Skeletal muscle tissue (tissue), 4 donors: ENCODE data around the gene LRIG1. TPM values are rescaled to one million over a fixed set of nuclear protein-coding genes. Genes with fewer than 3 reads are reported as not detected.
A peak's percentile ranks its signal among the peaks of the same experiment; 100 is the strongest.

Experiments used
- H3K27ac ChIP-seq: one replicate; pipeline ENCODE4 v1.7.0; 2013; ENCODE audit warnings: mild to moderate bottlenecking, low read depth, low read length, inconsistent platforms
- H3K27me3 ChIP-seq, 3 donors: one replicate each; pipeline ENCODE4 v1.7.0; 2013; ENCODE audit warnings: low read length in 3 of 3; ENCODE audit not compliant: control insufficient read depth in 3 of 3, insufficient read depth in 3 of 3
- H3K36me3 ChIP-seq, 3 donors: one replicate each; pipeline ENCODE4 v1.7.0; 2013; ENCODE audit warnings: low read length in 3 of 3; ENCODE audit not compliant: control insufficient read depth in 3 of 3, insufficient read depth in 3 of 3
- H3K4me1 ChIP-seq, 3 donors: one replicate each; pipeline ENCODE4 v1.7.0; 2013; ENCODE audit warnings: low read length in 3 of 3, mild to moderate bottlenecking in 3 of 3; ENCODE audit not compliant: control insufficient read depth in 3 of 3, insufficient read depth in 3 of 3
- H3K4me3 ChIP-seq, 3 donors: one replicate each; pipeline ENCODE4 v1.7.0; 2013; ENCODE audit warnings: low read length in 3 of 3
- H3K9ac ChIP-seq, 3 donors: one replicate each; pipeline ENCODE4 v1.7.0; 2013; ENCODE audit warnings: low read length in 3 of 3, mild to moderate bottlenecking in 3 of 3, moderate library complexity in 2 of 3, low read depth in 1 of 3
- H3K9me3 ChIP-seq, 3 donors: one replicate each; pipeline ENCODE4 v1.7.0; 2013; ENCODE audit warnings: low read length in 3 of 3; ENCODE audit not compliant: control insufficient read depth in 3 of 3
- total RNA-seq: library from RNA; depleted of rRNA; stranded (reverse); fragments of >200 nt; gene quantifications from one replicate; pipeline ENCODE4 v1.2.3, GENCODE V29; 2014
- donor health status: Osteomylitis.

Gene LRIG1
- total RNA-seq, 1 donor from 2014 or later = 135 TPM

GRCh38 chr3:66394753-66395249, 106.0 kb downstream of the LRIG1 start:
- H3K9me3 ChIP-seq = no peaks in the 10 kb centered on the region
- H3K36me3 ChIP-seq = peaks cover 26 to 50% (median 45%) of the 10 kb centered on the region in 3 donors
- H3K4me3 ChIP-seq = no peak overlapping the region
- no peaks in the 10 kb centered on the region for H3K27me3 ChIP-seq
- peaks cover 39 to 43% (median 42%) of the 10 kb centered on the region in 3 donors for H3K4me1 ChIP-seq
- no peak overlapping the region for H3K27ac ChIP-seq
- H3K9ac ChIP-seq = no peak overlapping the region

GRCh38 chr3:66394019-66394752, 106.6 kb downstream of the LRIG1 start:
- peaks cover 37 to 42% (median 38%) of the 10 kb centered on the region in 3 donors for H3K4me1 ChIP-seq
- no peak overlapping the region for H3K4me3 ChIP-seq
- H3K9me3 ChIP-seq = no peaks in the 10 kb centered on the region
- peak overlapping the region; percentile 67 for H3K27ac ChIP-seq
- H3K9ac ChIP-seq = no peak overlapping the region
- H3K36me3 ChIP-seq = peaks cover 26 to 50% (median 45%) of the 10 kb centered on the region in 3 donors
- H3K27me3 ChIP-seq = no peaks in the 10 kb centered on the region

- Histone ChIP-seq H3K9ac (peak overlapping the region in 2 of 3 donors; percentile 10 to 17), H3K27ac (peak overlapping the region; percentile 67), H3K4me3 (peak overlapping the region in 1 of 3 donors; percentile 27), H3K4me1 (peaks cover 30 to 35% (median 31%) of the 10 kb centered on the region in 3 donors), H3K27me3 (no peaks in the 10 kb centered on the region), H3K9me3 (no peaks in the 10 kb centered on the region), H3K36me3 (peaks cover 26 to 50% (median 43%) of the 10 kb centered on the region in 3 donors)
Measured at GRCh38 chr3:66393333-66394005, 107.4 kb downstream of the LRIG1 start.

DNA sequence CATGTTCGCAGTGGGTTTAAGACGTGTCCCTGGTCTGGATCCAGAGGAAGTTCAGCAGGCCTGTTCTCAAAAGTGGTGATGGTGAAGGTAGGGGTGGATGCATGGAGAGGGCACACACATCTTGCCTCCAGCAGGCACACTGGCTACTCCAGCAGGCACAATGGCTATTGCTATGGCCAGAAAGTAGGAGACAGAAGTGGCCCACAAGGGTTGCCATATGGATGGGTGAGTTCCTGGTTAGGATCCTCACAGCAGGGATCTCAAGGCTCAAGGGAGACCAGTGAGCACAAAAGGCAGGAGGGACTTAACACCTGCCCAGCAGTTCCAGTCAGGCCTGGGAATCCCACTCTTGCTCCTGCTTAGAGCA, 107.9 kb downstream of the LRIG1 start:
- H3K36me3 ChIP-seq = peaks cover 26 to 50% (median 43%) of the 10 kb centered on the region in 3 donors
- H3K4me1 ChIP-seq = peaks cover 25 to 30% (median 26%) of the 10 kb centered on the region in 3 donors
- peak overlapping the region; percentile 10 to 28 (median 17) for H3K9ac ChIP-seq
- H3K27me3 ChIP-seq = no peaks in the 10 kb centered on the region
- H3K4me3 ChIP-seq = peak overlapping the region in 1 of 3 donors; percentile 27
- H3K27ac ChIP-seq = peak overlapping the region; percentile 67
- no peaks in the 10 kb centered on the region for H3K9me3 ChIP-seq

GRCh38 chr3:66392512-66392911, 108.3 kb downstream of the LRIG1 start:
- Histone ChIP-seq H3K4me1 (peaks cover 21 to 26% (median 21%) of the 10 kb centered on the region in 3 donors), H3K9me3 (no peaks in the 10 kb centered on the region), H3K27ac (peak overlapping the region; percentile 67), H3K4me3 (peak overlapping the region in 1 of 3 donors; percentile 27), H3K36me3 (peaks cover 25 to 47% (median 38%) of the 10 kb centered on the region in 3 donors), H3K27me3 (no peaks in the 10 kb centered on the region), H3K9ac (no peak overlapping the region)

DNA sequence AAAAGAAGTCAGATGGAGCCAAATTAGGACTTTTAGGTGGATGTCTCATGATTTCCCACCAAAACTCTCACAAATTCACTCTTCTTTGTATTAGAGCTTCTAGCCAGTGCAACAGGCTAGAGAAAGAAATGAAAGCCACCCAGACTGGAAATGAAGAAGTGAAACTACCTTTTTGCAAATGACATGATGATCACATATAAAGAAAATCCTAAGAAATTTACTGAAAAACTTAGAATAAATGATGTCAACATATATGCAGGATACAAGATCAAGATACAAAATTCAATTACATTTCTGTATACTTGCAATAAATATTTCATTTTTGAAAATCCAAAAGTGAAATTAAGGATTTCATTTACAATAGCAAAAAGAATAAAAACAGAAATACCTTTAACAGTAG, 110.8 kb downstream of the LRIG1 start:
- H3K27ac ChIP-seq = no peak overlapping the region
- H3K9me3 ChIP-seq = no peaks in the 10 kb centered on the region
- no peaks in the 10 kb centered on the region for H3K27me3 ChIP-seq
- no peak overlapping the region for H3K4me3 ChIP-seq
- H3K36me3 ChIP-seq = peaks cover 15 to 40% (median 31%) of the 10 kb centered on the region in 3 donors
- peaks cover 19 to 25% (median 19%) of the 10 kb centered on the region in 3 donors for H3K4me1 ChIP-seq
- no peak overlapping the region for H3K9ac ChIP-seq

DNA sequence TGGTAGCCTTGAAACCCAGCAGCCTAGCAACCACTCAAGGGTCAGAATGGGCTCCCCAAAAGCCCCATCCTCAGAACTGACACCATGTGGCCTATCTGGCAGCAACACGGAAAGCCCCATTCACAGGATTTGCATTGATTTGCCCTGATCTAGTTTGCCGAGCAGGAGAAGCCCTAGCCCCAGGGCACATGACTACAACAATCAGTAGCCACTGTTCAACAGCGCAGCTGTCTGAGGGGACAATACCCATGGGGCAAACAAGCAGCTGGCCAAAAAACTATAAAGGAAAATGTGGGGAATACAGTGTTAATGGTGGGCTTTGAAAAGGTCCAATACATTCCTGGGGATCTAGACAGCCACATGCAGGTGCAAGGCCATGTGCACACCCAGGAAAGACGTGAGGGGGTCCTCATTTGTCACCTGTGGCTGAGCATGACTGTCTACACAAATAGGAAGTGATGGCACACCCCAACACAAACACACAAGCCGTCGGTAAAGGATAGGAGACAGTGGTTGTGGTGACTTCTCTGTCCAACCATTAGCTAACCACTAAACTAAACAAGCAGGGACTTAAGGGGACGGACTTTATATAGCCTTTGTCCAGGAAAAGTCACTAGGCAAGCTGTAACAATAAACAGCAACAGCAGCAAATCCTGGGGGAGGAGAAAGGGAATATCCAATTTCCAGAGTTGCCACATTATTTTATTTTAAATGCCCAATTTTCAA, 113.7 kb downstream of the LRIG1 start:
- Histone ChIP-seq H3K9ac (peak overlapping the region in 1 of 3 donors; percentile 9), H3K4me1 (peaks cover 0 to 5% (median 3%) of the 10 kb centered on the region in 3 donors), H3K36me3 (peaks cover 38 to 49% (median 45%) of the 10 kb centered on the region in 3 donors), H3K27ac (no peak overlapping the region), H3K9me3 (no peaks in the 10 kb centered on the region), H3K27me3 (no peaks in the 10 kb centered on the region), H3K4me3 (no peak overlapping the region)

DNA sequence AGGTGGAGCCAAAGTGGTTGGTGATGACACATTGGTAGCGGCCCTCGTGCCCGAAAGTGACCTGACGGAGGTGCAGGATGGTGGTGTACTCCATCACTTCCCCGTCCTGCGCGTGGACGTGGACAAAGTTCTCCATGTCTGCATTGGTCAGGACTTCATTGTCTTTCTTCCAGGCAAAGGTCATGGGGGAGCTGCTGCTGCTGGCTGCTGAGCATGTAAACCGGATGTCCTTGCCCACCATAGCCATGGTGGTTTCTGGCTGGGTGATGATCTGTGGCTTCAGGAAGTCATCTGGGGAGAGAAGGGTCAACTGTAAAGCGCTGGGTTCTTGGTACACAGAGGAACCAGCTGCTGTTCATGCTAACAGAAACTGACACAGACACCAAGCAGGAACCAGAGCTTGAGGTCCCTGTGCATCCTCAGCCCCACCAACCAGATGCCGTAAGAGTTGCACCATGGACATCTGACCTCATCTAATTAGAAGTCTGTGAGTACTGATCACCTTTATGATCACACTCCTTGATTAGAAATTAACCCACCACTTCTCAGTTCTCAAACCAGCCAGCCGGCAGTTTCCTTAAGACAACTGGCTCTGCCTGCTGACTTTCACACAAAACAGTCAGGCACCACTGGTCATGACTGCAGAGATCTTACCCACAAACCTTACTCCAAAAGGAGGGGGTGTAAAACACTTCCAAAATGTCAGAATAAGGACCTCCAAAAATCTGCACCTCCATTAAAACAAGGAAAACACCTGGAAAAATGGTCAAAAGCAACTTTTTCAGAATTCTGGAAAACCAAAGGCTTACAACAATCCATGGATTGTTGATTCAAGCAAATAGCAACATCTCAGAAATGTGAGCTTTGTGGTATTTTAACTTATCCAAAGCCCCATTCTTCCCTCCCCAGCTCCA, 114.6 kb downstream of the LRIG1 start:
- peaks cover 47 to 52% (median 49%) of the 10 kb centered on the region in 3 donors for H3K36me3 ChIP-seq
- H3K9ac ChIP-seq = no peak overlapping the region
- H3K9me3 ChIP-seq = no peaks in the 10 kb centered on the region
- H3K27ac ChIP-seq = no peak overlapping the region
- no peaks in the 10 kb centered on the region for H3K27me3 ChIP-seq
- H3K4me3 ChIP-seq = no peak overlapping the region
- H3K4me1 ChIP-seq = peaks cover 0 to 8% (median 5%) of the 10 kb centered on the region in 3 donors

DNA sequence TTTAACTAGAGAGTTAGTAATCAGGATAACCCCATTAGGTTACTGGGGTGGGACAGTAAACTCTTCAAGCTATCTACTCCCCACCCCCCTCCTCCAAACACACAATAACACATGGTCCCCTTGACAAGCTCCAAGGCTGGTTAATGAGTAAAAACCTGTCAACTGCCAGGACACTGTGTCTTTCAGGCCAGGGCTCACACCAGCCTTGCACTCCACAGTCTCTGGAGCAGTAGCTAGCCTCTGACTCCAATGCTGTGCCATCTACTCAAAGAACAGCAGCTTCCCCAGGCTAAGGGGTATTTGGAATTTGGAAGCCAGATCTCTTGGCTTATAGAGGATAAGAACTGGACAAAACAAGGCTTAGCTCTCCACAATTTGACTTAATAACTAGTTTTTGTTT, 115.8 kb downstream of the LRIG1 start:
- H3K27ac ChIP-seq = no peak overlapping the region
- H3K27me3 ChIP-seq = no peaks in the 10 kb centered on the region
- no peak overlapping the region for H3K9ac ChIP-seq
- H3K4me1 ChIP-seq = peaks cover 0 to 8% (median 5%) of the 10 kb centered on the region in 3 donors
- H3K4me3 ChIP-seq = no peak overlapping the region
- peaks cover 59 to 64% (median 61%) of the 10 kb centered on the region in 3 donors for H3K36me3 ChIP-seq
- H3K9me3 ChIP-seq = no peaks in the 10 kb centered on the region
